Activated T-helper 17 cell treated with anti-CD3 and anti-CD28 coated beads, Interleukin-2, amount 50 U/mL, for 72 hours (primary cell): ENCODE measurements around the gene TPM3. TPM values are rescaled to one million over a fixed set of nuclear protein-coding genes. Genes with fewer than 3 reads are reported as not detected.
A peak's percentile ranks its signal among the peaks of the same experiment; 100 is the strongest.
"Not testable (repeated sequence)": the region's sequence is repeated elsewhere in the genome, so short reads cannot be mapped to it uniquely, and the experiment has no call there.

Source experiments
- ATAC-seq: fragments of 150-1000 bp; cut with Tn5 transposase; replicated peaks from 2 replicates; pipeline ENCODE4 v1.10.0; 2021; ENCODE audit warnings: mild to moderate bottlenecking, moderate library complexity
- H3K27ac Mint-ChIP-seq: one replicate; pipeline ENCODE4 v1.8.0; 2022; ENCODE audit warnings: mixed read lengths
- H3K27me3 Mint-ChIP-seq: one replicate; pipeline ENCODE4 v1.8.0; 2022; ENCODE audit warnings: mixed read lengths
- H3K36me3 Mint-ChIP-seq: one replicate; pipeline ENCODE4 v1.8.0; 2022; ENCODE audit warnings: low read depth, mild to moderate bottlenecking, mixed read lengths
- H3K4me1 Mint-ChIP-seq: one replicate; pipeline ENCODE4 v1.8.0; 2022; ENCODE audit warnings: mixed read lengths
- H3K4me3 Mint-ChIP-seq: one replicate; pipeline ENCODE4 v1.8.0; 2022; ENCODE audit warnings: mild to moderate bottlenecking, mixed read lengths
- H3K9me3 Mint-ChIP-seq: one replicate; pipeline ENCODE4 v1.8.0; 2022; ENCODE audit warnings: mixed read lengths
- total RNA-seq, 2 donors: library from RNA; stranded (reverse); gene quantifications; one replicate each; pipeline ENCODE4 v1.2.3, GENCODE V29; 2022

The TPM3 gene
- total RNA-seq, result 100 to 1,000 TPM; 370 to 607 TPM

- no peak for ATAC-seq
- Mint-ChIP-seq H3K36me3 (no peaks in the 10 kb centered on the region), H3K27ac (no peak within 1 kb of the TSS), H3K4me1 (peaks cover 4% of the 10 kb centered on the region), H3K27me3 (peaks cover 15% of the 10 kb centered on the region), H3K4me3 (no peak within 1 kb of the TSS), H3K9me3 (no peaks in the 10 kb centered on the region)
These were observed at the start of gene TPM3 for GRCh38 chr1:154191990-154192461. Gene TPM3 (minus strand): TSS chr1:154192100. CDS start chr1:154192018, 82 bp downstream.

- H3K4me1 Mint-ChIP-seq, result peaks cover 24% of the 10 kb centered on the region
- H3K27ac Mint-ChIP-seq, result peak overlapping the region; percentile 18
- peaks cover 100% of the 10 kb centered on the region for H3K36me3 Mint-ChIP-seq
- no peak overlapping the region for H3K4me3 Mint-ChIP-seq
- ATAC-seq, result peak; percentile 77
- no peaks in the 10 kb centered on the region for H3K9me3 Mint-ChIP-seq
- no peaks in the 10 kb centered on the region for H3K27me3 Mint-ChIP-seq
These were observed 48.5 kb upstream of the TPM3 start for GRCh38 chr1:154240294-154240833.

- Mint-ChIP-seq H3K27me3 (no peaks in the 10 kb centered on the region), H3K4me1 (peaks cover 24% of the 10 kb centered on the region), H3K9me3 (no peaks in the 10 kb centered on the region), H3K27ac (peak overlapping the region; percentile 18), H3K36me3 (peaks cover 100% of the 10 kb centered on the region), H3K4me3 (no peak overlapping the region)
- ATAC-seq, result no peak
These were observed 47.6 kb upstream of the TPM3 start for GRCh38 chr1:154239491-154239890.

GRCh38 chr1:154237880-154238506 lies 46.1 kb upstream of the TPM3 start:
- Mint-ChIP-seq H3K9me3 (no peaks in the 10 kb centered on the region), H3K4me1 (peaks cover 24% of the 10 kb centered on the region), H3K4me3 (no peak overlapping the region), H3K27ac (peak overlapping the region; percentile 15), H3K36me3 (peaks cover 100% of the 10 kb centered on the region), H3K27me3 (no peaks in the 10 kb centered on the region)
- ATAC-seq, result no peak

GRCh38 chr1:154237435-154237834 lies 45.5 kb upstream of the TPM3 start:
- H3K36me3 Mint-ChIP-seq, result peaks cover 100% of the 10 kb centered on the region
- no peaks in the 10 kb centered on the region for H3K9me3 Mint-ChIP-seq
- H3K27me3 Mint-ChIP-seq, result no peaks in the 10 kb centered on the region
- H3K4me1 Mint-ChIP-seq, result peaks cover 23% of the 10 kb centered on the region
- no peak overlapping the region for H3K4me3 Mint-ChIP-seq
- H3K27ac Mint-ChIP-seq, result peak overlapping the region; percentile 15
- no peak for ATAC-seq

GRCh38 chr1:154236855-154237254 lies 45.0 kb upstream of the TPM3 start:
- H3K9me3 Mint-ChIP-seq, result no peaks in the 10 kb centered on the region

GRCh38 chr1:154233127-154233526 lies 41.2 kb upstream of the TPM3 start:
- H3K4me1 Mint-ChIP-seq, H3K27me3 Mint-ChIP-seq, ATAC-seq, H3K9me3 Mint-ChIP-seq, H3K4me3 Mint-ChIP-seq: not testable (repeated sequence)
- Mint-ChIP-seq H3K36me3 (peaks cover 99% of the 10 kb centered on the region), H3K27ac (peak overlapping the region; percentile 75)

More at GRCh38 chr1:154236855-154237254, 45.0 kb upstream of the TPM3 start:
- Mint-ChIP-seq H3K27ac (no peak overlapping the region), H3K4me1 (peaks cover 19% of the 10 kb centered on the region), H3K4me3 (no peak overlapping the region), H3K27me3 (no peaks in the 10 kb centered on the region), H3K36me3 (peaks cover 100% of the 10 kb centered on the region)
- no peak for ATAC-seq

- H3K27ac Mint-ChIP-seq, H3K27me3 Mint-ChIP-seq, H3K4me3 Mint-ChIP-seq, ATAC-seq, H3K9me3 Mint-ChIP-seq: not testable (repeated sequence)
- Mint-ChIP-seq H3K4me1 (peaks cover 12% of the 10 kb centered on the region), H3K36me3 (peaks cover 99% of the 10 kb centered on the region)
These were observed 39.2 kb upstream of the TPM3 start for GRCh38 chr1:154231112-154231511.

GRCh38 chr1:154225370-154225769 lies 33.5 kb upstream of the TPM3 start:
- Mint-ChIP-seq H3K4me3 (no peak overlapping the region), H3K4me1 (peaks cover 39% of the 10 kb centered on the region), H3K27me3 (no peaks in the 10 kb centered on the region), H3K9me3 (peaks cover 3% of the 10 kb centered on the region), H3K27ac (no peak overlapping the region), H3K36me3 (peaks cover 96% of the 10 kb centered on the region)
- ATAC-seq, result no peak

- Mint-ChIP-seq H3K4me1 (peaks cover 46% of the 10 kb centered on the region), H3K4me3 (peak overlapping the region; percentile 94), H3K9me3 (peaks cover 3% of the 10 kb centered on the region), H3K27ac (peak overlapping the region; percentile 96), H3K27me3 (no peaks in the 10 kb centered on the region), H3K36me3 (peaks cover 97% of the 10 kb centered on the region)
- no peak for ATAC-seq
These were observed 31.7 kb upstream of the TPM3 start for GRCh38 chr1:154223621-154224020.

- H3K4me3 Mint-ChIP-seq, result peak overlapping the region; percentile 94
- H3K27ac Mint-ChIP-seq, result peak overlapping the region; percentile 96
- peaks cover 97% of the 10 kb centered on the region for H3K36me3 Mint-ChIP-seq
- H3K27me3 Mint-ChIP-seq, result no peaks in the 10 kb centered on the region
- ATAC-seq, result no peak
- peaks cover 50% of the 10 kb centered on the region for H3K4me1 Mint-ChIP-seq
- H3K9me3 Mint-ChIP-seq, result peaks cover 3% of the 10 kb centered on the region
These were observed 31.0 kb upstream of the TPM3 start for GRCh38 chr1:154222918-154223317.

GRCh38 chr1:154222518-154222917 lies 30.6 kb upstream of the TPM3 start:
- Mint-ChIP-seq H3K27me3 (no peaks in the 10 kb centered on the region), H3K27ac (peak overlapping the region; percentile 96), H3K36me3 (peaks cover 97% of the 10 kb centered on the region), H3K4me3 (peak overlapping the region; percentile 94), H3K9me3 (peaks cover 3% of the 10 kb centered on the region), H3K4me1 (peaks cover 50% of the 10 kb centered on the region)
- no peak for ATAC-seq

- H3K27ac Mint-ChIP-seq, result peak overlapping the region; percentile 96
- peaks cover 45% of the 10 kb centered on the region for H3K4me1 Mint-ChIP-seq
- H3K9me3 Mint-ChIP-seq, result peaks cover 3% of the 10 kb centered on the region
- H3K36me3 Mint-ChIP-seq, result peaks cover 97% of the 10 kb centered on the region
- H3K27me3 Mint-ChIP-seq, result no peaks in the 10 kb centered on the region
- peak overlapping the region; percentile 94 for H3K4me3 Mint-ChIP-seq
- peak; percentile 23 for ATAC-seq
These were observed 29.5 kb upstream of the TPM3 start for GRCh38 chr1:154221278-154222001.

GRCh38 chr1:154220970-154221277 lies 29.0 kb upstream of the TPM3 start:
- Mint-ChIP-seq H3K9me3 (peaks cover 3% of the 10 kb centered on the region), H3K36me3 (peaks cover 97% of the 10 kb centered on the region), H3K4me3 (peak overlapping the region; percentile 94), H3K27ac (peak overlapping the region; percentile 96), H3K4me1 (peaks cover 40% of the 10 kb centered on the region), H3K27me3 (no peaks in the 10 kb centered on the region)
- no peak for ATAC-seq
